ENCODE measurements around the gene CHCHD4. TPM values are rescaled to one million over a fixed set of nuclear protein-coding genes. Genes with fewer than 3 reads are reported as not detected.
"Not testable (repeated sequence)": the region's sequence is repeated elsewhere in the genome, so short reads cannot be mapped to it uniquely, and the experiment has no call there.

The CHCHD4 gene
- total RNA-seq, 1 experiment from 2014 or later: 19.7 TPM

DNA sequence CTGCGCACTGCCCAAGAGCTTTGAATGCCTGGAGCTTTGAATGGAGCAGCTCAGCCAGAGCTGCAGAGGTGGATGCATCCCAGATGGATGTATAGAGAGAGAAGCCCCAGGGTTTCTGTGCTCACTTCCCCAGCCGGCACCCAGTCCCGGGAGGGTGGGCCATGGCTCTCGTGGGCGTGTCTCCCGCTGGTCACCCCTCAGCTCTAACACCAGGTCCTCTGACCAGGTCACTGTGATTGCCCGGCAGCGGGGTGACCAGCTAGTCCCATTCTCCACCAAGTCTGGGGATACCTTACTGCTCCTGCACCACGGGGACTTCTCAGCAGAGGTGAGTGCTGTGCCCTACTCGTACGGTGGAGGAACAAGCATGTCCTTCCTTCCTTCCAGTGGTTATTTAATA, 10.9 kb upstream of the CHCHD4 start:
- DNase-seq (ENCODE audit: low read depth): no peak

- DNase-seq (ENCODE audit: low read depth): no peak
These were observed 9.6 kb upstream of the CHCHD4 start for GRCh38 chr3:14134291-14134690.

GRCh38 chr3:14133876-14134275, 9.2 kb upstream of the CHCHD4 start:
- no peak for DNase-seq (ENCODE audit: low read depth)

DNA sequence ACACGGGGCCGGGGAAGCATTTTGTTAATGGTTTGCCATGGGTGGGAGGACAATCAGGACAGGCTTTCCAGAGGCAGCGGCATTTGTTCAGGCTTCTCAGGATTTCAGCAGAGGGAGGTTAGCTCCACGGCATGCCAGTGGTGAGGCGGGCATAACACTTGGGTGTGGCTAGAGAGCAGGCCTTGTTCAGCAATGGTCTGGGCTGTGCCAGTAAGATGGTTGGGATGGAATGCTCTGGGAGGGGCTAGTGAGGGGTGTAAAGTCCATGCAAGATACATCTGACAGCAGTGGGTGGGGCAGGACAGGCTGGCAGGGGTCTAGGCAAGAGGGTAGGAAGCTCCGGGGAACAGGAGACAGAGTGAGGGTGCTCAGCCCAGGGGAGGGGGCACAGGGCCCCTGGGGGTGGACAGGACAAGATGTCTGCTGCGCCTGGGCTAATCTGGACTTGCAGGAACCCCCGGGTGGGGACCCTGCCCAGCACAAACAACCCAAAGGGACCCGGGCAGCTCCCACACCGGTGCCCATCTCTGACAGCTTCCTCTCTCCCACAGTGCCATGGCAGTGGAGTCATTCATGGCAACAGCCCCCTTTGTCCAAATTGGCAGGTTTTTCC, 8.6 kb upstream of the CHCHD4 start:
- no peak for DNase-seq (ENCODE audit: low read depth)

GRCh38 chr3:14132689-14133088, 8.0 kb upstream of the CHCHD4 start:
- no peak for DNase-seq (ENCODE audit: low read depth)

DNA sequence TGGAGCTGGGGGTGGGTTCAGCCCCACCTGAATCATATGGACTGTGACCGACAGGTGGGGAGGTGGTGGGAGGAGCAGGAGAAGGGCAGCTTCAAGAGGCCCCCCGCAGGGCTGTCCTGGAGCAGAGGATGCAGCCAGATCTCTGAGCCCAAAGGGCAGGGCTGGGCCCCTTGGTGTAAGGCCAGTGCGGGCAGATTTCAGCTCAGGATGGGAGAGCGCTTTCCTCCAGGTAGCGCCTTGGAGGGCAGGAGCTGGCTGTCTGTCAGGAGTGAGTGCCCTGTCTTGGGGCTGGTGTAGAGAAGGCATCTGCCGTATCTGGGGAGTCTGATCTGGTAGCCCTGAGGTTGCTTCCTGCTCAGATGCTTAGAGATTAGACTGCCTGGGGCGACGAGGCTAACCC, 7.5 kb upstream of the CHCHD4 start:
- no peak for DNase-seq (ENCODE audit: low read depth)

DNA sequence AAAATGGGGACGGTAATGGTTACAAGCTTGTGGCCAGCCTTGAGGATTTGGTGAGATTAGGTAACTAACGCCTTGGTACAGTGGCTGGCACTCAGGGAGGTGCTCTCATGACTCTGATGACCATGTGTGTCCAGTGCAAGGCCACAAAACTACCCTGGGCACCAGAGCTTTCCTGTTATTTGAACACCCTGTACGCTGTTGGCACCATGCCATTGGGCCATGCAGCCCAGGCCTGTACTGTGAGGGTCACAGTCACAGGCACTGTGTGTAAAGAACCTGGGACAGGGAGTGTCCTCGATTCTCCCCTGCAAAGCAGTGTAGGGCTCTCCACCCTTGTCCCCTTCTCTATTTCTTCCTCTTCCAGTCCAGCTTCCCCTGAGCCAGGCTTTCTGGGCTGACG, 6.5 kb upstream of the CHCHD4 start:
- DNase-seq (ENCODE audit: low read depth): no peak

DNA sequence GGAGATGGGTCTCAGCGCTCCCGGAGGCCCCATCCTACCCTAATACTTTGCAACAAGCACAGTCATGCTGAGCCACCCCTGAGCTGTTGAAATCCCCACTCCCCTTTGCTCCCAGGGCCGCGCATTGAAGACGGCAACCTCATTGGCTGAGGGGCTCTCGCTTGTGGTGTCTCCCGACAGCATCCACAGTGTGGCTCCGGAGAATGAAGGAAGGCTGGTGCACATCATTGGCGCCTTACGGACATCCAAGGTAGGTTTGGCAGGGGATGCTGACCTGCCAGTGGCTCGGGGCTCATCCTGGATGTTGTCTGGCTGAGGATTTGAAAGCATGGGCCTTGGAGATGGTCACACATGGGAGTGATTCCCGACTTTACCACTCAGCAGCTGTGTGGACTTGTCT, 6.0 kb upstream of the CHCHD4 start:
- DNase-seq (ENCODE audit: low read depth): no peak

DNA sequence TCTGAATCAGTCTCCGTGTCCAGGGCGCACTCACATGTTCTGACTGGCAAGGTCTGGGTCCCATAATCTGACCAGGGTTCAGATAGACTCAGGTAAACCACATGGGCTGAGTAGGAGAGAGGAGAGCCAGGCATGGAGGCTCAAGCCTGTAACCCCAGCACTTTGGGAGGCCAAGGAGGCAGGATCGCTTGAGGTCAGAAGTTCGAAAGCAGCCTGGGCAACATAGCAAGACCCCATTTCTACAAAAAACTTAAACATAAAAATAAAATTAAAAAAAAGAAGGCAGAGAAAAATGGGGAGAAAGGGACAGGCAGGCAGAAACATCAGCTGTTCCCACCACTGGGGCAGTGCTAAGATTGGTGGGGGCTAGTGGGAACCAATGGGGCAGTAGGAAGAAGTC, 5.6 kb upstream of the CHCHD4 start:
- no peak for DNase-seq (ENCODE audit: low read depth)

GRCh38 chr3:14129296-14129695, 4.6 kb upstream of the CHCHD4 start:
- DNase-seq (ENCODE audit: low read depth): no peak

- DNase-seq (ENCODE audit: low read depth): no peak
These were observed 4.1 kb upstream of the CHCHD4 start for GRCh38 chr3:14128724-14129123.

GRCh38 chr3:14127516-14128161, 3.0 kb upstream of the CHCHD4 start:
- no peak for DNase-seq (ENCODE audit: low read depth)

- DNase-seq (ENCODE audit: low read depth): no peak
These were observed 2.3 kb upstream of the CHCHD4 start for GRCh38 chr3:14126887-14127505.

GRCh38 chr3:14126017-14126886, 1.6 kb upstream of the CHCHD4 start:
- no peak for DNase-seq (ENCODE audit: low read depth)

DNA sequence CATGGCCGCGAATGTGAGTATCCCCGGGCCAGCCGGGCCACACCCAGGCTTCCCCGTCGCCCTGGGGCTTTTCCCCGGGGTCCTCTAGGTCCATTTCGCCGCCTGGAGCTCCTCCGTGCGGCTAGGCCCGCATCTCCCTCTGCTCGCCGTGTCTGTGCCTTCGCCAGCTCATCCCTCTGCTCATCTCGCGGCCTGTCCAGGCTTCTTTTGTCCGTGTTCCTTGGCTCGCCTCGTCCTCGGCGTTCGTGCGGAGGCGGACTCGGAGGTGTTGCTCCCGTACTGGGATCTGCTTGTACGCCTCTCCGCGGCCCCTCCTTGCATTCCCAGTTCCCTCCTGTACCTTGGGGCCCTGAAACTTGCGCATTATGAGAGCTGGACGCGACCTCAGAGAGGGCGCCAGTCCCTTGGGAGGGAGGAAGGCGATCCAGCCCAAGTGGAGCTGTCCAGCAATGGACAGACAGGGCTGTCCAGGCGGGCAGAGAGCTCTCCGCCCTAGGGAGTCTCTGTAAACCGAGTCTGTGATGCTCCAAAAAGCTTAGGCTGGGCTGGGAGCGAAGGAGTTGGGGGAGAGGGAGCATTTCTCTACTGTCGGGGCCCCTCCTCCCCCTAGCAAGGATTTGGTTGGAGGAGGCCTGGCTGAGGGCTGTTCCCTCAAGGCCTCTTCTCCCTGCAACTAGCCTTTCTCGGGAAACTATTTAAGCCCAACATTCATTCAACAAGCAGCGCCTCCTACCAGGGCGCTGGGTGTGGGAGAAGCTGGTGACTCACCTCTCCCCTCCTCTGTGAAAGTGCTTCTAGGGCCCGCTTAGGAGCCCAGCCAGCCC, 735 bp upstream of the CHCHD4 start:
- peak; percentile 95 for DNase-seq (ENCODE audit: low read depth)

- peak; percentile 60 for DNase-seq (ENCODE audit: low read depth)
These were observed 451 bp downstream of the CHCHD4 start for GRCh38 chr3:14124223-14124614.

- no peak for DNase-seq (ENCODE audit: low read depth)
These were observed 1.1 kb downstream of the CHCHD4 start for GRCh38 chr3:14123308-14124222.

GRCh38 chr3:14122301-14122700, 2.4 kb downstream of the CHCHD4 start:
- DNase-seq (ENCODE audit: low read depth): no peak

DNA sequence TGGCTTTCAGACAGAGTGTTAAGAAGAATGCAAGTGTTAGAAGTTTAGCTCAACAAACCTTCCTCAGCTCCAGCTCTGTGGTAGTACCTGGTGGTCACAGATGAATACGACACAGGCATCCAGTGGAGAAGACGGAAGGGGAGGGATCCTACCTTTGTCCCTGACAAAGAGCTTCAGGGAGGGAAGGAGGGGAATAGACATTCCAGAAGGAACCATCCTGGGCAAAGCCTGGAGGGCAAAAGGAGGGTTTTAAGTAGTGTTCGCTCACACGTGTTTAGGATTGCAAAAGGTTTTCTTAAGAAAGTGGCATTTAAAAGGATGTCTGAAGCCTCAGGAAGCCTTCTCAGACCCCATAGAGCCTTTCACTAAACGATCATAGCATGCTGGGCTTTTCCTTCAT, 2.8 kb downstream of the CHCHD4 start:
- DNase-seq (ENCODE audit: low read depth): no peak

- not testable (repeated sequence) for DNase-seq (ENCODE audit: low read depth)
These were observed 3.7 kb downstream of the CHCHD4 start for GRCh38 chr3:14120921-14121448.
